Ascending aorta (tissue), 2 donors: ENCODE measurements around the gene DDTL. TPM values are rescaled to one million over a fixed set of nuclear protein-coding genes. Genes with fewer than 3 reads are reported as not detected.

Experiments
- DNase-seq, 2 donors: peaks; one replicate each; pipeline ENCODE4 v3.0.0-alpha.2; 2019; ENCODE audit warnings: low spot score in 2 of 2
- H3K27ac ChIP-seq, 2 donors: fragments of 200-600 bp; sonication (generic); one replicate each; pipeline ENCODE4 v1.5.1; 2016 to 2017; ENCODE audit warnings: mild to moderate bottlenecking in 1 of 2
- H3K27me3 ChIP-seq: fragments of 200-600 bp; sonication (generic); one replicate; pipeline ENCODE4 v1.5.1; 2017
- H3K36me3 ChIP-seq, 2 donors: fragments of 200-600 bp; sonication (generic); one replicate each; pipeline ENCODE4 v1.5.1; 2016
- H3K4me1 ChIP-seq, 2 donors: fragments of 200-600 bp; sonication (generic); one replicate each; pipeline ENCODE4 v1.5.1; 2016 to 2017; ENCODE audit warnings: mild to moderate bottlenecking in 1 of 2
- H3K4me3 ChIP-seq, 2 donors: fragments of 200-600 bp; sonication (generic); one replicate each; pipeline ENCODE4 v1.5.1; 2016 to 2017; ENCODE audit warnings: mild to moderate bottlenecking in 1 of 2
- H3K9me3 ChIP-seq, 2 donors: fragments of 200-600 bp; sonication (generic); one replicate each; pipeline ENCODE4 v1.5.1; 2016
- CTCF ChIP-seq, 3 experiments: fragments of 200-600 bp in 2 of 3; fragments of 450-650 bp in 1 of 3; sonication (generic) in 2 of 3; IDR thresholded peaks; one replicate each; pipeline ENCODE4 v1.5.1; 2016 to 2019; ENCODE audit warnings: antibody characterized with exemption in 3 of 3, mild to moderate bottlenecking in 1 of 3, moderate library complexity in 1 of 3
- intact Hi-C: fragments of 100-400 bp; cut with DNase I; formaldehyde crosslinking; loops from one replicate; pipeline ENCODE4 v1.15.1; 2023
- total RNA-seq: library from RNA; depleted of rRNA; stranded (reverse); fragments of >200 nt; gene quantifications from one replicate; pipeline ENCODE4 v1.1.0, GENCODE V29; 2016

DDTL gene
- total RNA-seq, 1 donor from 2014 or later, result not detected

GRCh38 chr22:24005201-24005600 lies 38.5 kb downstream of the DDTL start, which contains the start of gene GSTT4:
TSS of gene GSTT4 (minus strand) at chr22:24005453. CDS start at chr22:24005356, 97 bp downstream.
- TF ChIP-seq CTCF (IDR thresholded peaks at IDR 0.05), result no peak
- Histone ChIP-seq H3K9me3 (no peaks in the 10 kb centered on the region), H3K4me1 (peaks cover 0 to 5% of the 10 kb centered on the region in 2 donors), H3K4me3 (peak within 1 kb of the TSS in 1 of 2 donors; percentile 28), H3K27ac (peak within 1 kb of the TSS; percentile 42 to 54), H3K36me3 (no peaks in the 10 kb centered on the region), H3K27me3 (no peaks in the 10 kb centered on the region)
- intact Hi-C loops, result no loop called here
- DNase-seq, result no peak

GRCh38 chr22:24006207-24006913 lies 39.7 kb downstream of the DDTL start:
- H3K27ac ChIP-seq, result no peak overlapping the region
- no peaks in the 10 kb centered on the region for H3K27me3 ChIP-seq

GRCh38 chr22:24006914-24007214 lies 40.2 kb downstream of the DDTL start:
- DNase-seq, result no peak
- intact Hi-C loops, result no loop called here
- no peak for TF ChIP-seq CTCF (IDR thresholded peaks at IDR 0.05)

More at GRCh38 chr22:24006207-24006913, 39.7 kb downstream of the DDTL start:
- Histone ChIP-seq H3K4me3 (no peak overlapping the region), H3K4me1 (peaks cover 0 to 8% of the 10 kb centered on the region in 2 donors), H3K9me3 (no peaks in the 10 kb centered on the region), H3K36me3 (no peaks in the 10 kb centered on the region)
- no peak for DNase-seq
- no peak for TF ChIP-seq CTCF (IDR thresholded peaks at IDR 0.05)
- intact Hi-C loops, result no loop called here

GRCh38 chr22:24007253-24008021 lies 40.7 kb downstream of the DDTL start:
- no peak for DNase-seq
- H3K4me1 ChIP-seq, result peaks cover 2 to 8% of the 10 kb centered on the region in 2 donors
- intact Hi-C loops, result no loop called here
- no peaks in the 10 kb centered on the region for H3K36me3 ChIP-seq
- no peaks in the 10 kb centered on the region for H3K27me3 ChIP-seq
- H3K9me3 ChIP-seq, result no peaks in the 10 kb centered on the region
- no peak overlapping the region for H3K27ac ChIP-seq
- H3K4me3 ChIP-seq, result no peak overlapping the region
- no peak for TF ChIP-seq CTCF (IDR thresholded peaks at IDR 0.05)

More at GRCh38 chr22:24006914-24007214, 40.2 kb downstream of the DDTL start:
- Histone ChIP-seq H3K27me3 (no peaks in the 10 kb centered on the region), H3K27ac (no peak overlapping the region), H3K9me3 (no peaks in the 10 kb centered on the region), H3K4me1 (peaks cover 0 to 8% of the 10 kb centered on the region in 2 donors), H3K36me3 (no peaks in the 10 kb centered on the region), H3K4me3 (no peak overlapping the region)

GRCh38 chr22:24008022-24008283 lies 41.3 kb downstream of the DDTL start:
- H3K36me3 ChIP-seq, result no peaks in the 10 kb centered on the region
- H3K4me1 ChIP-seq, result peaks cover 4 to 10% of the 10 kb centered on the region in 2 donors
- TF ChIP-seq CTCF (IDR thresholded peaks at IDR 0.05), result no peak
- no peaks in the 10 kb centered on the region for H3K9me3 ChIP-seq
- no peaks in the 10 kb centered on the region for H3K27me3 ChIP-seq
- intact Hi-C loops, result no loop called here
- H3K4me3 ChIP-seq, result no peak overlapping the region
- H3K27ac ChIP-seq, result no peak overlapping the region
- no peak for DNase-seq
